GM13977 (cell line): Measurements from ENCODE around the gene FBN2.
"Not testable (repeated sequence)": the region's sequence is repeated elsewhere in the genome, so short reads cannot be mapped to it uniquely, and the experiment has no call there.

ENCODE experiments used
- DNase-seq: peaks from one replicate; pipeline ENCODE4 v3.0.0; 2012; ENCODE audit warnings: low spot score
- in situ Hi-C: fragments of 300-500 bp; cut with MboI; formaldehyde crosslinking; loops from one replicate; pipeline ENCODE4 v1.12.0; 2022; ENCODE audit warnings: low sequenced_read_pairs, low pct_unique_long_range_greater_than_20kb, mixed read lengths, inconsistent platforms; ENCODE audit not compliant: unreplicated experiment
- TF ChIP-seq, protein P1 (sequence below): IDR thresholded peaks from 2 replicates; pipeline ENCODE4 v1.5.1; 2012; ENCODE audit warnings: mild to moderate bottlenecking, control low read depth; ENCODE audit not compliant: insufficient read depth; ENCODE audit errors: extremely low read depth, missing control alignments

FBN2 gene

DNA sequence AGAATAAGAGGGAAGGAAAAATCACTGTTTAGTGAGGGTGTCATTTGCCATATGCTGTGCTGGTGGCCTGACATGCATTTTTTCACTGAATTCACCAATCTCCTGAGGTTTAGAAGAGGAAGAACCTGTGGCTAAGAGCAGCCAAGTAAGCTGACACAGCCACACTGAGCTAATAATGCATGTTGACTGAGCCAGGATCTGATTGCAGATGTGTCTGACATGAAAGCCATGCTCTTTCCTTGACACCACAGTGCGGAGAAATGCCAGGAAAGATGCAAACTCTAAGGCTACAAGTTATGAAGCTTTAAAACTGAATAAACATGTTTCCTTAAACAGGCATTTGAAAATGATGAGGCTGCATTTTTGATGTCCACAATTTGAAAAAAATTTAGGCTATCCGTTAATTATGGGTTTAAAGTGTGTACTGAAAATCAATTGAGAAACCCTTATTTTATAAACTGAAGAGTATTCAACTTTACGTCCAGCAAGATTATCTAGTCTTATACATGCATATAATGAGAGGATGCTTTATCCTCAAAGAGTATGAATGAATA is 208.6 kb downstream of the FBN2 start:
- in situ Hi-C loops: no loop called here
- TF ChIP-seq, protein P1, sequence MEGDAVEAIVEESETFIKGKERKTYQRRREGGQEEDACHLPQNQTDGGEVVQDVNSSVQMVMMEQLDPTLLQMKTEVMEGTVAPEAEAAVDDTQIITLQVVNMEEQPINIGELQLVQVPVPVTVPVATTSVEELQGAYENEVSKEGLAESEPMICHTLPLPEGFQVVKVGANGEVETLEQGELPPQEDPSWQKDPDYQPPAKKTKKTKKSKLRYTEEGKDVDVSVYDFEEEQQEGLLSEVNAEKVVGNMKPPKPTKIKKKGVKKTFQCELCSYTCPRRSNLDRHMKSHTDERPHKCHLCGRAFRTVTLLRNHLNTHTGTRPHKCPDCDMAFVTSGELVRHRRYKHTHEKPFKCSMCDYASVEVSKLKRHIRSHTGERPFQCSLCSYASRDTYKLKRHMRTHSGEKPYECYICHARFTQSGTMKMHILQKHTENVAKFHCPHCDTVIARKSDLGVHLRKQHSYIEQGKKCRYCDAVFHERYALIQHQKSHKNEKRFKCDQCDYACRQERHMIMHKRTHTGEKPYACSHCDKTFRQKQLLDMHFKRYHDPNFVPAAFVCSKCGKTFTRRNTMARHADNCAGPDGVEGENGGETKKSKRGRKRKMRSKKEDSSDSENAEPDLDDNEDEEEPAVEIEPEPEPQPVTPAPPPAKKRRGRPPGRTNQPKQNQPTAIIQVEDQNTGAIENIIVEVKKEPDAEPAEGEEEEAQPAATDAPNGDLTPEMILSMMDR: no peak
- no peak for DNase-seq

DNA sequence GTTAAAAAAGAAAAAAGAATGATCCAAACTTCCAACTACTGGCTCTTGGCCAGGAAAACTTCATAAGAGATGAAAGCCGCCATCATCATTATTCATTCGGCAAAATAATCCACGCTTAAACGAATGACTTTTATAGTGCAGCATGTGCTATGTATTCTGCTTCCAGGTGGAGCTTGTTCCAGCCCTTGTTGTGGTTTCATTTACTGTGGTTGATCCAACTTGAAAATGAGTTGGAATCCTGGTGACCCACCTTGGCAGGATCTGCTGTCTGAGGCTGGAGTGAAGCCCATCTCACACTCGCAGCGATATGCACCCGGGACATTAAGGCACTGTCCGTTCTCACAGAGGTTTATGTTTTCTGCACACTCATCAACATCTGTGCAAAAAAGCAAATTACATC is 209.6 kb downstream of the FBN2 start:
- DNase-seq: no peak
- in situ Hi-C loops: no loop called here
- TF ChIP-seq, protein P1: no peak

DNA sequence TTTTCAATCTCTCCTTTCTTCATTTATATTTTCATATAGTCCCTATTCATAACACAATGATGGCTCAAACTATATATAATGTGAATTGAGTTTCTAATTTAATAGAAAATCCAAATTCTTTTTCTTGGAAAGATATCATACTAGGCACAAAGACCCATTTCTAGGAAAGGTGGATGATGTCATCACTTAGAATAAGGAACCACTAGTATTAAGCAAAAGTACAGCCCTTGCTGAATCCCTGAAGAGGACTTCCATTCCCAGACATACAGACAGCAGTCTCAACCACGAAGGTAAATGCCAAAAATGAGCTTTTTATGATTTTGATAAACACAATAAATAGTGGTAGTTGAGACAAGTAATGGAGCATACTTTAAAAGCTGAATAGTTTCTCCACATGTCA is 210.0 kb downstream of the FBN2 start:
- in situ Hi-C loops: no loop called here
- TF ChIP-seq, protein P1: no peak
- no peak for DNase-seq

DNA sequence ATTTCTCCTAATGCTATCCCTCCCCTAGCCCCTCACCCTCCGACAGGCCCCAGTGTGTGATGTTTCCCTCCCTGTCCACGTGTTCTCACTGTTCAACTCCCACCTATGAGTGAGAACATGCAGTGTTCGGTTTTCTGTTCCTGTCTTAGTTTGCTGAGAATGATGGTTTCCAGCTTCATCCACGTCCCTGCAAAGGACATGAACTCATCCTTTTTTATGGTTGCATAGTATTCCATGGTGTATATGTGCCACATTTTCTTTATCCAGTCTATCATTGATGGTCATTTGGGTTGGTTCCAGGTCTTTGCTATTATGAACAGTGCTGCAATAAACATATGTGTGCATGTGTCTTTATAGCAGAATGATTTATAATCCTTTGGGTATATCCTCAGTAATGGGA is 216.6 kb downstream of the FBN2 start:
- DNase-seq, in situ Hi-C loops: not testable (repeated sequence)

DNA sequence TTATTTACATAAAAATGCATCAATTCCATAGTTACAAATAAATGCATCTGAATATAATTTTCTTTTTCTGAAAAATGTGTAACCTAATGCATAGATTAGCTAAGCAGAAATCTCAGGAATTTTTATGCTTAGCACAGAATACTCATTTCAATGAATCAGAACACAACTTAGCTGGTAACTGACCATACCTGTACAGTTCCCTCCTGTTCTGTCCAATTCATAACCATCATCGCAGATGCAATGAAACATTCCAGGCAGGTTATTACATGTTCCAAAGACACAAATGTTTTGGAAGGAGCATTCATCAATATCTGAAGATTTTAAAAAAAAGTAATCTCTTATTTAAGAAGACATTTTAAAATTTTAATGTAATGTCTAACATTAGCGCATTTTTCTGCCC is 219.4 kb downstream of the FBN2 start:
- TF ChIP-seq, protein P1: no peak

DNA sequence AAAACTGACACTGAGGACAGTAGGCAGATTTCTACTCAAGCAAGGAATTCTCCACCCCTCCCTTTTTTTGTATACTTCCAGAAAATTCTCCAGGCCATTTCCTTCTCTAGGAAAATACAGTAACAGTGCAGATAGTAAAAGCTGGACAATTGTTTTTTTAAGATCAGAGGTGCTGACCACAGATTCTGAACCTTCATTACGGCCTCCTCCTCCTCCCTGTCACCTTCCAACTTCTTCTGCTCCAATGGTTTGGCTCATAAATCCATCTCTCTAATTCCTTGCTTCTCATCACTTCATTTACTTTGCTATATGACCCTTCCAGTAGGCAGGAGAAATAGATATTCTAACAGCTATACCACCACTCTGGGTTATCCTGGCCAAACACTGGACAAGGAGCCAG is 220.6 kb downstream of the FBN2 start:
- DNase-seq: no peak
- TF ChIP-seq, protein P1: no peak
- in situ Hi-C loops: no loop called here

More for the DNA sequence above, 219.4 kb downstream of the FBN2 start:
- no peak for DNase-seq
- in situ Hi-C loops: no loop called here

DNA sequence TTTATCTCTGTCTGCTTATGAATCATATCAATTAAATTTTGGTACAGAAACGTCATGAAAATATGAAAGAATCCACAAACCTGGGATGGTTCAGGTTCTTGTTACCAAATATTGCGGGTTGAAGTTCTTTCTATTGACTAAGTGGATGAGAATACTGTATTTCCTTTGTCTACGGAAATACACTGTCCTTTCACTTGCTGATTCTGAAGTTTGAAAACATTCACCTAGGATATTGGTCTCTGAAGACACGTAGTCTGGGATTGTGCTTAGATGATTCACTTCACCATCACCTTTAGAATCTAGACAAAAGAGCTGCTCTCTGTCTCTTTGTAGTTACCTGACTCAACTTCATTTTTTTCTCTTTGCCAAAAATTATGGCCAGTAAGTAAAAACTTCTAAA is 222.4 kb downstream of the FBN2 start:
- TF ChIP-seq, protein P1: no peak
- in situ Hi-C loops: no loop called here

More for the DNA sequence above, 222.4 kb downstream of the FBN2 start:
- DNase-seq: no peak
